B cell (primary cell): Measurements from ENCODE around the gene FAM53B. TPM values are rescaled to one million over a fixed set of nuclear protein-coding genes. Genes with fewer than 3 reads are reported as not detected.

Experiments
- ATAC-seq: fragments of 200-7000 bp; cut with Tn5 transposase; one replicate; pipeline ENCODE4 v1.10.0; 2021; ENCODE audit warnings: low read depth, mild to moderate bottlenecking, moderate number of reproducible peaks, moderate library complexity
- CTCF ChIA-PET: fragments of 350-600 bp; sonication (Branson Sonifier 250); formaldehyde crosslinking; loops from one replicate; lab custom pipeline; 2021; ENCODE audit warnings: antibody characterized with exemption, inconsistent platforms; lab: Charles Lee
- POLR2A ChIA-PET: fragments of 350-600 bp; sonication (Branson Sonifier 250); formaldehyde crosslinking; loops from one replicate; lab custom pipeline; 2021; ENCODE audit warnings: antibody characterized with exemption; lab: Charles Lee
- DNase-seq: peaks from one replicate; pipeline ENCODE4 v3.0.0; 2013
- H2AFZ ChIP-seq: 2 replicates; pipeline ENCODE4 v1.6.1; 2012; ENCODE audit warnings: mild to moderate bottlenecking, low read depth, low read length; ENCODE audit not compliant: insufficient read depth, poor library complexity, severe bottlenecking
- H3K27ac ChIP-seq, 2 donors: 1 replicate in 1 of 2; 2 replicates in 1 of 2; pipeline ENCODE4 v1.5.1; 2012 to 2013; ENCODE audit warnings: low read length in 2 of 2, mild to moderate bottlenecking in 2 of 2, moderate library complexity in 1 of 2
- H3K27me3 ChIP-seq, 4 experiments: fragments of 200-600 bp in 1 of 4; sonication (generic) in 1 of 4; replicated peaks in 1 of 4; 1 replicate in 2 of 4; 2 replicates in 2 of 4; pipeline versions ENCODE4 v1.6.1 to v1.7.0; 2013 to 2016; ENCODE audit warnings: low read length in 3 of 4, mild to moderate bottlenecking in 2 of 4, mixed read lengths in 1 of 4, moderate library complexity in 1 of 4; ENCODE audit not compliant: insufficient read depth in 4 of 4, control insufficient read depth in 3 of 4; ENCODE audit errors: control extremely low read depth in 1 of 4
- H3K36me3 ChIP-seq, 2 experiments: replicated peaks in 1 of 2; 1 replicate in 1 of 2; 2 replicates in 1 of 2; pipeline versions ENCODE4 v1.6.1 to v1.7.1; 2013; ENCODE audit warnings: low read length in 1 of 2; ENCODE audit not compliant: insufficient read depth in 2 of 2, control insufficient read depth in 1 of 2; ENCODE audit errors: control extremely low read depth in 1 of 2, extremely low read depth in 1 of 2
- H3K4me1 ChIP-seq, 2 donors: fragments of 200-600 bp in 1 of 2; sonication (generic) in 1 of 2; 1 replicate in 1 of 2; 2 replicates in 1 of 2; pipeline versions ENCODE4 v1.5.1 to v1.6.1; 2013 to 2017; ENCODE audit warnings: low read length in 2 of 2; ENCODE audit not compliant: control insufficient read depth in 2 of 2, insufficient read depth in 2 of 2
- H3K4me2 ChIP-seq: replicated peaks from 2 replicates; pipeline ENCODE3; 2012; ENCODE audit warnings: mild to moderate bottlenecking, low read depth, low read length; ENCODE audit not compliant: poor library complexity, severe bottlenecking
- H3K4me3 ChIP-seq, 5 experiments: fragments of 200-600 bp in 1 of 5; sonication (generic) in 1 of 5; 1 replicate in 3 of 5; 2 replicates in 2 of 5; pipeline versions ENCODE4 v1.5.1 to v1.7.0; 2011 to 2016; ENCODE audit warnings: low read length in 4 of 5, mild to moderate bottlenecking in 4 of 5, low read depth in 2 of 5, control low read depth in 1 of 5, moderate library complexity in 1 of 5; ENCODE audit not compliant: insufficient read depth in 1 of 5; ENCODE audit errors: control extremely low read depth in 1 of 5, extremely low read depth in 1 of 5
- H3K79me2 ChIP-seq: fragments of 200-600 bp; sonication (generic); one replicate; pipeline ENCODE4 v1.6.0; 2016; ENCODE audit warnings: low read length; ENCODE audit not compliant: control insufficient read depth, insufficient read depth
- H3K9ac ChIP-seq: fragments of 200-600 bp; sonication (generic); 2 replicates; pipeline ENCODE4 v1.6.1; 2017; ENCODE audit warnings: mild to moderate bottlenecking, low read length, moderate library complexity
- H3K9me3 ChIP-seq, 3 donors: one replicate each; pipeline versions ENCODE4 v1.6.1 to v1.7.1; 2013; ENCODE audit warnings: low read length in 2 of 3; ENCODE audit not compliant: control insufficient read depth in 2 of 3, insufficient read depth in 1 of 3; ENCODE audit errors: control extremely low read depth in 1 of 3
- H4K20me1 ChIP-seq: 2 replicates; pipeline ENCODE4 v1.6.0; 2012; ENCODE audit warnings: mild to moderate bottlenecking, low read length; ENCODE audit not compliant: insufficient read depth, control insufficient read depth, poor library complexity, severe bottlenecking
- H3K27ac Mint-ChIP-seq: one replicate; pipeline ENCODE4 v1.8.0; 2021; ENCODE audit warnings: mixed read lengths
- H3K27me3 Mint-ChIP-seq: one replicate; pipeline ENCODE4 v1.8.0; 2021; ENCODE audit warnings: mixed read lengths
- H3K4me1 Mint-ChIP-seq: one replicate; pipeline ENCODE4 v1.8.0; 2021; ENCODE audit warnings: mixed read lengths
- H3K4me3 Mint-ChIP-seq: one replicate; pipeline ENCODE4 v1.8.0; 2021; ENCODE audit warnings: mixed read lengths
- H3K9me3 Mint-ChIP-seq: one replicate; pipeline ENCODE4 v1.8.0; 2022; ENCODE audit warnings: mixed read lengths; ENCODE audit not compliant: insufficient read depth
- CTCF ChIP-seq: fragments of 200-600 bp; IDR thresholded peaks from one replicate; pipeline ENCODE4 v1.8.0; 2022; ENCODE audit warnings: antibody characterized with exemption, mild to moderate bottlenecking
- EZH2 ChIP-seq: IDR thresholded peaks from 2 replicates; pipeline ENCODE4 v1.6.1; 2012; ENCODE audit warnings: borderline replicate concordance, low read depth, mild to moderate bottlenecking, moderate library complexity, low read length; ENCODE audit not compliant: insufficient read depth, poor library complexity, severe bottlenecking
- WGBS: methylation state at CpG from one replicate; pipeline ENCODE4 v1.1.5; 2013; ENCODE audit warnings: missing lambda C conversion rate; ENCODE audit not compliant: insufficient coverage; 5-methylcytosine and 5-hydroxymethylcytosine counted together
- intact Hi-C: fragments of 100-400 bp; cut with micrococcal nuclease; formaldehyde crosslinking; loops from one replicate; pipeline ENCODE4 v1.10.0; 2022
- polyA plus RNA-seq: library from polyadenylated mRNA; depleted of rRNA; stranded (reverse); fragments of >200 nt; gene quantifications from 2 replicates; pipeline ENCODE4 v1.2.3, GENCODE V29; 2012
- total RNA-seq, 2 donors: library from RNA; stranded (reverse); fragments of 120-200 nt in 1 of 2; gene quantifications; 1 replicate in 1 of 2; 2 replicates in 1 of 2; pipeline versions ENCODE4 v1.2.3 to v1.2.4, GENCODE V29; 2013 to 2022

FAM53B gene
- total and polyA plus RNA-seq, 2 donors (not counting 1 experiment from before 2014, with no cell fraction given): 51.2 to 186 TPM

DNA sequence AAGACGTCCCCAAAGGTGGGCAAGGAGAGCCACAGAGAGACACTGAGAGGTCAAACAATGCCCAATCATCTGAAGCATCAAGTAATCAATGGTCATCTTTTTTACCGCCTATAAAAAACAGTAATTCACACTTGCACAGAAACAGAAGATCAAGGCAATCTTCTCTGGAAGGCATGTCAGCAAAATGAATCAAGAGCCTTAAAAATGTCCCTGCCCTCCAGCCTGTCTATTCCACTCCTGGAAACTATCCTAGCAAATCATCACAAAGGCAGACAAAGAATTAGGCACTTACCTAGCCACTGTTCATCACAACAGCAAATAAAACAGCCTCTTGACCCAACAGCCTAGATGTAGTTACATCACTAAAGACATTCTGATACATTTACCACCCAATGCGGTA is 48.9 kb downstream of the FAM53B start:
- Mint-ChIP-seq H3K27me3 (no peaks in the 10 kb centered on the region), H3K4me1 (peaks cover 82% of the 10 kb centered on the region), H3K4me3 (peak overlapping the region; percentile 7), H3K27ac (peak overlapping the region; percentile 97), H3K9me3 (no peaks in the 10 kb centered on the region)
- no peak for TF ChIP-seq CTCF
- TF ChIP-seq EZH2: no peak
- peaks cover 99% of the 10 kb centered on the region for H3K79me2 ChIP-seq
- H3K4me1 ChIP-seq: peaks cover 69 to 72% of the 10 kb centered on the region in 2 donors
- WGBS: 100% methylated on average over 2 of the region's 3 CpGs
- DNase-seq: no peak
- no peak overlapping the region for H3K4me3 ChIP-seq
- no peak overlapping the region for H3K9ac ChIP-seq
- no peak for ATAC-seq
- no peak overlapping the region for H3K4me2 ChIP-seq
- H3K9me3 ChIP-seq: no peaks in the 10 kb centered on the region
- peaks cover 46% of the 10 kb centered on the region for H4K20me1 ChIP-seq
- ChIA-PET POLR2A (no interaction called here), CTCF (interaction anchor here (3.6 kb wide), 1 partner anchor 47 kb away, joined by 30 read pairs; no protein-coding TSS in a partner anchor)
- peak overlapping the region in 1 of 2 donors; percentile 91 for H3K27ac ChIP-seq
- no peak overlapping the region for H2AFZ ChIP-seq
- H3K36me3 ChIP-seq: peaks cover 1 to 84% of the 10 kb centered on the region in 2 experiments
- no peaks in the 10 kb centered on the region for H3K27me3 ChIP-seq
- intact Hi-C loops: loop anchor here (5.0 kb wide), 1 partner anchor 48 kb away; no protein-coding TSS in a partner anchor

DNA sequence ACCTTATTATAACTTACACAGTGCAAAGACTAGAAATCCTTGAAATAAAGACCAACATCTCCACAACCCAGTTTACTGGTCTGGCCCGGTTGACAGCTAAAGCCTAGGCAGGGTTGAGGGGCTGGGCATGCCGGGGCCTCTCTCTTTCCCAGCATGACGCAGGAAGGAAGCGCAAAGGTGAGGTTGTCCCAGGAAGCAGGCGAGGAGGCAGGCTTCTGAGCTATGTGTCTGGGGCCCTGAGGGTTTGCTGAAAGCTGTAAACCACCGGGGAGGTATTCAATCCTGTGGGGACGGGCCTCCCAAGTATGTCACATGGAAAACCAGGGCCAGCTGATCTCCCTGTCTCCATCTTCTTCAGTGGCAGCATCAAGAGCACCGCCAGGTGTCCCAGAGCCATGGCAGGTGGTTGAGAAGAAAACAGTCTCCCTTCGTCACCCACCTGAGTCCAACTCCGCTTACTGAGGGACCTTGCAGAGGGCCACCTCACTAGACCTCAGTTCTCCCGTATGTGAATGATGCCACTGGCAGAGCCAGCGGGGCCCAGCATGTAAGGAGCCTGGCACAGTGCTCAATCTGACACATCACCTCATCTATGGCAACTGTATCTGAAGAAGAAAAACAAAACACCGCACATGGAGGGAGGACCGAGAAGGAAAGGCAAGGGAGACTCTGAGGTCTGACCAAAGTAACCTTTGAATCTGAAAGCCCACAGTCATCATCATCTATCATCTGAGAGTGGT is 49.5 kb downstream of the FAM53B start:
- Histone ChIP-seq H3K36me3 (peaks cover 1 to 85% of the 10 kb centered on the region in 2 experiments), H3K4me3 (no peak overlapping the region), H3K4me1 (peaks cover 68 to 69% of the 10 kb centered on the region in 2 donors), H4K20me1 (peaks cover 46% of the 10 kb centered on the region), H3K9me3 (no peaks in the 10 kb centered on the region), H3K4me2 (peak overlapping the region; percentile 5), H2AFZ (no peak overlapping the region), H3K27ac (peak overlapping the region; percentile 67 to 91), H3K27me3 (no peaks in the 10 kb centered on the region), H3K9ac (no peak overlapping the region), H3K79me2 (peaks cover 99% of the 10 kb centered on the region)
- 95% methylated on average over 6 of the region's 14 CpGs for WGBS
- intact Hi-C loops: loop anchor here (5.0 kb wide), 1 partner anchor 47 kb away; no protein-coding TSS in a partner anchor
- Mint-ChIP-seq H3K27ac (peak overlapping the region; percentile 97), H3K9me3 (no peaks in the 10 kb centered on the region), H3K27me3 (no peaks in the 10 kb centered on the region), H3K4me3 (peak overlapping the region; percentile 7), H3K4me1 (peaks cover 81% of the 10 kb centered on the region)
- CTCF ChIA-PET: interaction anchor here (1.3 to 1.8 kb wide), 4 partner anchors 24 to 161 kb away, joined by 3 to 5 read pairs (median 4); no protein-coding TSS in a partner anchor
- DNase-seq: no peak
- no peak for TF ChIP-seq EZH2
- no peak for TF ChIP-seq CTCF
- no peak for ATAC-seq
- POLR2A ChIA-PET: interaction anchor here (1.2 to 1.5 kb wide), 2 partner anchors 48 to 156 kb away, joined by 3 to 5 read pairs; no protein-coding TSS in a partner anchor
